Left cardiac atrium (tissue), 4 donors: ENCODE results near the gene MTA1. TPM values are rescaled to one million over a fixed set of nuclear protein-coding genes. Genes with fewer than 3 reads are reported as not detected.

Source experiments
- ATAC-seq, 2 donors: fragments of 200-7000 bp; cut with Tn5 transposase; one replicate each; pipeline ENCODE4 v1.9.1; 2020; ENCODE audit warnings: mild to moderate bottlenecking in 2 of 2, moderate library complexity in 2 of 2
- DNase-seq: peaks from one replicate; pipeline ENCODE4 v3.0.0-alpha.2; 2020
- intact Hi-C, 2 donors: fragments of 100-400 bp; cut with DNase I; formaldehyde crosslinking; loops; one replicate each; pipeline versions ENCODE4 v1.14.1 to v1.15.1; 2022 to 2023
- long read RNA-seq: library from polyadenylated mRNA; unstranded; transcript quantifications from one replicate; pipeline ENCODE4 v2.0.0, GENCODE V29; 2021
- total RNA-seq, 2 donors: library from RNA; stranded (reverse); fragmentation: NEBNext Ultra II Directional; extraction: Animal tissue kit (Norgen Biotek cat#: 25700); gene quantifications; one replicate each; pipeline ENCODE4 v1.2.1, GENCODE V29; 2021
- donor health status: DM: no; HTN: yes; CAD: no.
- donor health status: DM: no; HTN: yes; CAD: no; lungs with severe emphysema.
- donor health status: DM: yes; HTN: yes; CAD: no.
- donor health status: Dilated cardiomyopathy.

Gene MTA1
- 100 to 1,000 TPM in 1 of 2 donors, 10 to 100 TPM in 1; 99.5 to 115 TPM for total RNA-seq
- long read RNA-seq, partial matches to known transcripts = 2 of 16 reads
- long read RNA-seq, other reads (novel, unspliced or antisense) = 7 of 16 reads

DNA sequence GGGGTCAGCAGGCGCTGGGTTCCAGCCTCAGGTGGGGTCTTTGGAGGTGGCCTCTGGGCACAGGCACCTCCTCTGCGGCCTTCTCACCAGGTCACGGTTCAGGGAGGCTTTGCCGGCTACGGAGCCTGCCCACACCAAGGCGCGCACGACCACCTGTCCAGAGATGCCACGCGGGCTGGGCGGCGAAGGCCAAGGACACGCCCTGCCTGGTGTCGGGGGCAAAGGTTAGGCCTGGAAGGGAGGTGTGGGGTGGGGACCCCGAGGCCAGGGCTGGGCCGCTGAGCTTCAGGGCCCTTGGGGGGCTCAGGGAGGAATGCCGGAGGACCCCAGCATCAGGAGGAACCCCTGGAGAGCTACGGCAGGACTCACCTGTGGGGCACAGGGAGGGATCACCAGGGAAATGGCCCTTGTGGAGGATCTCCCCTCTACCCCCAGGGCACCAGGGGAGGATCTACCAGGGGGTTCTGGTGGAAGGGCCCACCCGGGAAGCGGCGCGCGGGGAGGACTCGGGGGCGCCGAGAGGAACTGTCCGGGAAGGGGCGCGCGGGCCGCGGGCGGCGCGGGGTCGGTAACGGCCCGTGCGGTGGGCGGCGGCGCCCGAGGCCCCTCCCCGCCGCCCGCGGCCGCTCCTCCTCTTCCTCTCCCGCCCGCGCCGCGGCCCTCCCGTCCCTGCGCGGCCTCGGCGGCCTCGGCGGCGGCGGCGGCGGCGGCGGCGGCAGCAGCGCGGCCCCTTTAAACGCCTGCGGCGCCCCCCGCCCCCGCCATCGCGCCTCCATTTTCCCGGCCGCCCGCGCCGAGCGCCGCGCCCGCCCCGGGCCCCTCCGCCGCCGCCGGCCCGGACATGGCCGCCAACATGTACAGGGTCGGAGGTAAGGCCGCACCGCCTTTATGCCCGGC is at the start of gene MTA1:
Gene MTA1, plus strand, starts transcription at position 633 of the 897 bp plus-strand sequence. Its CDS starts 209 bp downstream, at position 842.
- DNase-seq (peak; percentile 46), ATAC-seq (peak; percentile 51 to 53)
- intact Hi-C loops = no loop called here

DNA sequence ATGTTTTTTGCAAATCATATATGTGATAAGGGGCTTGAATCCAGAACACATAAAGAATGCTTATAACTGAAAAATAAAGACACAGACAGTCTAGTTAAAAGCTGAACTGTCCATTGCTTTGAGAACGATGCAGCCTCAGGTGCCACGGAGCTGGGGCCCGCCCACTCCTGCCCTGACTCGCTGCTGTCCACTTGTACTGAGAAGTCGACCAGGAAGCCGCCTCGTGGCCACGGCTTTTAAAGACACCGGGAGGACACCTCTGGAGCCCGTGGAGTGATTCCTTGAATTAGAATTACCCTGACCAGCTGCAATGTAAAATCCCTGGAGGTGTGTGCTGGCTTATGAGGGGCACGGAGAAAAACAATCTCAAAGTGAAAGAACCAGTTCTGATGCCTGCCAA is 45.2 kb upstream of the MTA1 start:
- no peak for DNase-seq
- no peak for ATAC-seq
- intact Hi-C loops = loop anchor here (5.0 to 10.0 kb wide), 2 partner anchors 73 to 160 kb away; no protein-coding TSS in a partner anchor

DNA sequence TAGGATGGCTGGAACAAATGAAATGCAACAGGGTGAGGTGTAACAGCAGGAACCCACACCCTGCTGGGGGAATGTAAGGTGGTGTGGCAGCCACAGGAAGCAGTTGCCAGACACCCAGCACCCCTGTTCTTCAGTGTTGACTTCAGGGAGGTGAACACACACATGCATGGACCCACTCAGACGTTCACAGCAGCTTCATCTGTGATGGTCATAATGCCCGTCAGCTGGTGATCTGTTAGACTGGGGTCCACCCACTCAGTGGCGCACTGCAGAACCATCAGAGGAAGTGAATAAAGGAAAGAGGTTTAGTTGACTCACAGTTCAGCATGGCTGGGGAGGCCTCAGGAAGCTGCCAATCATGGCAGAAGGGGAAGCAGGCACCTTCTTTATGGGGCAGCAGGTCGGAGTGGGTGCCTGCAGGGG is 44.0 kb upstream of the MTA1 start:
- DNase-seq (no peak), ATAC-seq (no peak)
- intact Hi-C loops = loop anchor here in 1 of 2 donors (10.0 kb wide), 1 partner anchor 159 kb away; no protein-coding TSS in a partner anchor

DNA sequence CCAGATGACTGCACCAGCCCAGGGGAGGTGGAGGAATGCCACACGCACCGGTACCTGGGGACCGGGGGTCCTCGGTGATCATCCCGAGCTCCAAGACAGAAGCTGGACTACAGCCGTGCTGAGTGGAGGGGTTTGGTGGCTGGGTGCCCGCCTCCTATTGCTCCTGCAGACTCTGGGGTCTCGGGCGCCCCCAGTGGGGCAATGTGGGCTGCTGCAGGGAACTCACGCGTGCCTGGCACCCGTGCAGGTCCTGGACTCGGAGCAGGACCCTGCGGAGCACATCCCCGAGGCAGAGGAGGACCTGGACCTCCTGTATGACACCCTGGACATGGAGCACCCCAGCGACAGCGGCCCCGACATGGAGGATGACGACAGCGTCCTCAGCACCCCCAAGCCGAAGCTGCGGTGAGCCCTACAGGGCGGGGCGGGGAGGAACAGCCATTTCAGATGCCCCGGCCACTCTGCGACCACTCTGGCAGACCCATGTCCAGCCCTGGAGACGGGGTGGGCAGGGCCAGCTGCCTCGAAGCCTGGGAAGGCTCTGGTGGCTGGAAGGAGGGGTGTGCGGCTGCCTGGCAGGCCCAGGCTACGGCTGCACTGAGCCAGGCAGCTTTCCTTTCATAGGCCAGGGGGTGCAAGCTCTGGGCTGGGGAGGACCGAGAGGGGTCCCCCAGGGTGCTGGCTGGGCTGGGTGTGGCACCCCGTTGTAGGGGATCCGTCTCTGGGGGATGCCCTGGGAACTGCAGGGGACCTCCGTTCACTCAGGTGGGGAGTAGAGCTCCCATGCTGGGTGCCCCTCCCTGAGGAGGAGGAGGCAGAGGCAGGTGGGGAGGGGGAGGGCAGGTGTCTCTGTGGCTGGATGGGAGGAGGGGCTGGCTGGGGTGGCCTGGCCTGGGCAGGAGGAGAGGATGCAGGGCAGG is 42.8 kb upstream of the MTA1 start:
- intact Hi-C loops = loop anchor here in 1 of 2 donors (10.0 kb wide), 1 partner anchor 158 kb away; no protein-coding TSS in a partner anchor
- no peak for DNase-seq
- no peak for ATAC-seq

DNA sequence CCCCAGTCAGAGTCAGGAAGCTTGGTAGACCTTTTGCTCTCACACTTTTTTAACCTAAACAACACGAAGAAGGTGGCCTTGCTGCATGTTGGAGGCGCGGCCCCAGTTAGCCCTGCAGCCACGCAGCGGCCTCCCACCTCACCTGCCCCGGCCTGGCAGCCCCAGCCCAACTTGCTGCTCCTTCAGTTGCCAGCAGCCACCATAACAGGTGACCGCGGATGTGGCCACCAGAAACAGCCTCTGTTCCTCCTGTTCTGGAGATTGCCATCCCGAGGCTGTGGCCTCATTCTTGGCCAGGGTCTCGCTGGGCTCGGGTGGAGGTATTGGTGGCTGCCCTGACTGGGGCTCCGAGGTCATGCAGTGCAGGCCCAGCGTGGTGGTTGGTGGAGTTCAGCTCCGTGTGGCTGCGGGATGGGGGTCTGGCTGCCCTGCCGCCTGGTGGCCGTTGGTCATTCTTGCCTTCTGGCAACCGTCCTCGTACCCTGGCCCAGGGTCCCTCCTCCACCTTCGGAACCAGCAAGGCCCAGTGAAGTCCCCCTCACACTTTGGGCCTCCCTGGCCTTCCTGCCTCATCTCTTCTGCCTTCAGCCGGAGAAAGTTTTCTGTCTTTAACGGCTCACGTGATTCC is 42.0 kb upstream of the MTA1 start:
- DNase-seq (no peak), ATAC-seq (no peak)
- intact Hi-C loops = loop anchor here in 1 of 2 donors (10.0 kb wide), 1 partner anchor 157 kb away; no protein-coding TSS in a partner anchor

DNA sequence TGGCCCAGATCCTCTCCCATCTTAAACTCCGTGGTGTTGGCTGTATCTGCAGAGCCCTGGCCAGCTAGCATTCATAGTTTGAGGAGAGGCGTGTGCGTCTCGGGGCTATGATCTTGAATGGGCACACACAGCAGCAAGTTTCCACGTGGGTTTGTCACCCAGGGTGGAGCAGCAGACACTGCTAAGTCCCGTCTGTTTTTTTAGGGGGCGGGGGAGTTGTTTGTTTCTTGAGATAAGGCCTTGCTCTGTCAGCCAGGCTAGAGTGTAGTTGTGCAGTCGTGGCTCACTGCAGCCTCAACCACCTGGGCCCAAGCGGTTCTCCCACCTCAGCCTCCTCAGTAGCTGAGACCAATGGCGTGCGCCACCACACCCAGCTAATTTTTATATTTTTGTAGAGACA is 41.4 kb upstream of the MTA1 start:
- no peak for DNase-seq
- no peak for ATAC-seq
- intact Hi-C loops = loop anchor here in 1 of 2 donors (10.0 kb wide), 1 partner anchor 157 kb away; no protein-coding TSS in a partner anchor

DNA sequence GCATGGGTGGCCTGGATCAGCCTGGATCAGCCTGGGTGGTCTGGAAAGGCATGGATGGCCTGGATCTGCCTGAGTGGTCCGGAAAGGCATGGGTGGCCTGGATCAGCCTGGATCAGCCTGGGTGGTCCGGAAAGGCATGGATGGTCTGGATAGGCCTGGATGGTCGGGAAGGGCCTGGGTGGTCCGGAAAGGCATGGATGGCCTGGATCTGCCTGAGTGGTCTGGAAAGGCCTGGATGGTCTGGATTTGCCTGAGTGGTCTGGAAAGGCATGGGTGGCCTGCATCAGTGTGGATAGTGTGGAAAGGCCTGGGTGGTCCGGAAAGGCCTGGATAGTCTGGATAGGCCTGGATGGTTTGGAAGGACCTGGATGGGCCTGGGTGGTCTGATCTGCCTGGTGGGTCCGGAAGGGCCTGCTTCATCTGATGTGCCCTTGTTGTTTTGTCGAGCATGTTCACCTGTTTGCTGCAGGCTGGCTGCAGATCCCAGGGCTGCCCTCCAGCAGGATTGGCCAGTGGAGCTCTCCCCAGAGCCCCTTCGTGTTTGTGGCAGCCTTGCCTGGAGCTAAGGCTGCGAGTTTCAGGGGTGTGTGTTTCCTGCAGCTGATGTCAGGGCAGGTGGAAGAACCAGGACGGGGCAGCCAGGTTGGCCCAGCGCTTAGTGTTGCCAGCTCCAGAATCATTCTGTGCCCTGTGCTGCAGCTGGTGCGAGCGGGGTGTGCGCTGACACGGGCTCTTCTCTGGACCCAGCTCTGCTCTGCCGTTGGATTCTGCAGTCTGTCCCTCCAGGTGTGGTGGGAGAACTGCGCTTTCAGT is 40.5 kb upstream of the MTA1 start:
- ATAC-seq = no peak
- intact Hi-C loops = loop anchor here in 1 of 2 donors (10.0 kb wide), 1 partner anchor 156 kb away; no protein-coding TSS in a partner anchor
- DNase-seq = no peak

DNA sequence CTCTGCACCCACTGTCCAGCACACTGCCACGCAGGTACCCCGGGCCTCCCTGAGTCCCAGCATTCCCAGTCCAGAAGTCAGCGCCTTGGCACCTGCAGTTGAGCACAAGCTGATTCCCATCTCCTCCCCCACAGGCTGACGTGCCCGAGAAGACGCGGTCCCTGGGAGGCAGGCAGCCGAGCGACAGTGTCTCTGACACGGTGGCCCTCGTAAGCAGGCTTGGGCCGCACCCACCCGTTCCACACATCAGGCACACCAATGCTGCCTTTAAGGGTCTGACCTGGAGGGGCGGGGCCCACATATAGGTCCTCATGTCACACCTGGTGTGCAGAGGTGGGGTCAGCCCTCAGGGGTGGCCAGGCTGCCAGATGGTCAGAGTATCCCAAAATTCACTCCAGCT is 39.7 kb upstream of the MTA1 start:
- ATAC-seq (no peak), DNase-seq (no peak)
- intact Hi-C loops = loop anchor here in 1 of 2 donors (10.0 kb wide), 2 partner anchors 55 to 155 kb away; no protein-coding TSS in a partner anchor

DNA sequence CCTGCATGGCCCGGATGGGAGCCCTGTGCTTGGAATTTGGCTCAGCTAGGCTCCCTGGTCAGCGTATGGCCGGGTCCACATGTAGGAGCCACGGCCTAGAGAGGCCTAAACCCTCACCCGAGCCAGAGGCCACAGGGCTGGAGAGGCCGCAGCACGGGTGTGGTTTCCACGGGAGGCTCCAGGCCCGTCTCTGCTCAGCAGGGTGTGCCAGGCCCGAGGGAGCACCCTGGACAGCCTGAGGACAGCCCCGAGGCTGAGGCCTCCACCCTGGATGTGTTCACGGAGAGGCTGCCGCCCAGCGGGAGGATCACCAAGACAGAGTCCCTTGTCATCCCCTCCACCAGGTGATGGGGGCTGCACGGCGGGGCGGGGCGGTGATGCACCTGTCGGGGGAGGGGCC is 38.9 kb upstream of the MTA1 start:
- intact Hi-C loops = loop anchor here in 1 of 2 donors (10.0 kb wide), 1 partner anchor 54 kb away; no protein-coding TSS in a partner anchor
- no peak for ATAC-seq
- DNase-seq = peak; percentile 14

DNA sequence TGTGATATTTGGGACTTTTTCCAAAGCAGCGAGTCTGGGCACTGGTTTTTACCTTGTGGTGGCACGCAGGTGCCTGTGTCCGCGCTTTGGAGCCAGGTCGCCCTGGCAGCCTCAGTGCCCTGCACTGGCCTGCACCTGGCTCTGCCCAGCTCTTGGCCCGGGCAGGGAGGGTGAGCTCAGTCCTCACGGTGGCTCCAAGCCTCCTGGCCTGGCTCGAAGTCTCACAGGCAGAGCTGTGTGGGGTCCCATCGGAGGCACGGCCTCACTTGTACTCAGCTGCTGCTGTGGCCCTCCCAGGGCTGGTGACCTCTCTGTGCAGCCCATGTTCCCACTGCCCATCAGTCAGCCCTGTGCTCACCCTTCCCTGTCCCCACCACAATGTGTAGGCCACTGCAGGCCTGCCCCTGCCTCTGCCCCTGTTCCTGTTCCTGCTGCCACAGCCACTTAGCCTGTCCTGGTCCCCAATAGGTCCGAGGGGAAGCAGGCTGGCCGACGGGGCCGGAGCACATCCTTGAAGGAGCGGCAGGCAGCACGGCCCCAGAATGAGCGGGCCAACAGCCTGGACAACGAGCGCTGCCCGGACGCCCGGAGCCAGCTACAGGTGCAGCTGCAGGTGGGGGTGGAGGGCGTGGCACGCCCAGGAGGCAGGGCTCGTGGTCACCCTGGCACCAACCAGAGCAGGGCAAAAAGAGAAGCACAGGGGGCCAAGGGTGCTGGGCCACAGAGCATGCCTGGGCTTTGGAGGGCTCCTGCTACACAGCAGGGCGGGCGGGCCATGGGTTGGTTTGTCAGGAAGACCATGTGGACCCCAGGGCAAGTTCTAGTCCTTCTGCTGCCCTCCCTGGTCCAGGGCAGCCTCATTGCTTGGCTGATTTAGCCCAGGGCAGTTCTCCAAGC is 37.9 kb upstream of the MTA1 start:
- DNase-seq = no peak
- intact Hi-C loops = loop anchor here in 1 of 2 donors (10.0 kb wide), 1 partner anchor 53 kb away; no protein-coding TSS in a partner anchor
- no peak for ATAC-seq

DNA sequence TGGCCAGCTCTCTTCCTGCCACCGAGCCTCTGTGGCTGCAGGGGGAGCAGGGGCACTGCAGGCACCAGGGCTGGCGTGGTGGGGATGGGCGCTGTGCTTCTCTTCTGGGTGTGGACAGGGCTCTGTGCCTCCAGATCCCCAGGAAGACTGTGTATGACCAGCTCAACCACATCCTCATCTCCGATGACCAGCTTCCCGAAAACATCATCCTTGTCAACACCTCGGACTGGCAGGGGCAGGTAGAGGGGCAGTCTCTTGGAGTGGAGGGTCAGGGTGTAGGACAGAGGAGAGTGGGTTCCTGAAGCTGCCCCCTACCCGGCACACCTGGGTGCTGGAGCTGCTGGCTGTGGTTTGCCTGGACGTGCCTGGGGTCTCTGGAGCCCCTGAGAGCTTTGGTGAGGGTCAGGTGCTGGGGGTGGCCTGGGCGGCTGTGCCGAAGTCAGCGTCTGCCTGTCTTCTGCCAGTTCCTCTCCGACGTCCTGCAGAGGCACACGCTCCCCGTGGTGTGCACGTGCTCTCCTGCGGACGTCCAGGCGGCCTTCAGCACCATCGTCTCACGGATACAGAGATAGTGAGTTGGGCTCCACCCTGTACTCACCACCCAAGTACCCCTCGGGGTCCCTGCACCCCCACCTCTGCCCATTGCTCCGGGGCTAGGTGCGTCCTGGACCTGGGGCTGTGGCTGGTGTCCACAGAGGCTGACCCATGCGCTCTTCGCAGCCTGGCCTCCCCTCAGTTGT is 37.1 kb upstream of the MTA1 start:
- intact Hi-C loops = loop anchor here in 1 of 2 donors (10.0 kb wide), 1 partner anchor 52 kb away; no protein-coding TSS in a partner anchor
- DNase-seq = no peak
- no peak for ATAC-seq

DNA sequence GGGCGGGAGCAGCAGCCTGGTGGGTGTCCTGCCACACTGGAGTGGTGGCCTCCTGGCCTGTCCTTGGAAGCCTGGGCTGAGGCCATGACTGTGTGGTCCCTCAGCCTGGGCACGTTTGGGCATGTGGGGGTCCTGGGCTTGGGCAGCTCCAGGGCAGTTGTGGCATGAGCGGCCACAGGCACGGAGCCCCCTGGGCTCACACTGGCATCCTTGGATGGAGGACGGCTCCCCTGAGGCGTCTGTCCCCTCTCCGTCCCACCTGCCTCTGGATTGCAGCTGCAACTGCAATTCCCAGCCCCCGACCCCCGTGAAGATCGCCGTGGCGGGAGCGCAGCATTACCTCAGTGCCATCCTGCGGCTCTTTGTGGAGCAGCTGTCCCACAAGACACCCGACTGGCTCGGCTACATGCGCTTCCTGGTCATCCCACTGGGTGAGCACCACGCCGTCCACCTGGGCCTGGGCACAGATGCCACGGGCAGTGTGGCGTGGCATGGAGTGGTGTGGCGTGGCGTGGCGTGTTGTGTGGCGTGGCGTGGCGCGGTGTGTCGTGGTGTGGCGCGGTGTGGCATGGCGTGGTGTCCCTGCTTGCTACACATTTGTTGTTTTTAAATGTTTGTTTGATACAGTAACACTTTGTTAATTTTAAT is 36.4 kb upstream of the MTA1 start:
- intact Hi-C loops = loop anchor here in 1 of 2 donors (10.0 kb wide), 1 partner anchor 52 kb away; no protein-coding TSS in a partner anchor
- DNase-seq (peak; percentile 19), ATAC-seq (no peak)

DNA sequence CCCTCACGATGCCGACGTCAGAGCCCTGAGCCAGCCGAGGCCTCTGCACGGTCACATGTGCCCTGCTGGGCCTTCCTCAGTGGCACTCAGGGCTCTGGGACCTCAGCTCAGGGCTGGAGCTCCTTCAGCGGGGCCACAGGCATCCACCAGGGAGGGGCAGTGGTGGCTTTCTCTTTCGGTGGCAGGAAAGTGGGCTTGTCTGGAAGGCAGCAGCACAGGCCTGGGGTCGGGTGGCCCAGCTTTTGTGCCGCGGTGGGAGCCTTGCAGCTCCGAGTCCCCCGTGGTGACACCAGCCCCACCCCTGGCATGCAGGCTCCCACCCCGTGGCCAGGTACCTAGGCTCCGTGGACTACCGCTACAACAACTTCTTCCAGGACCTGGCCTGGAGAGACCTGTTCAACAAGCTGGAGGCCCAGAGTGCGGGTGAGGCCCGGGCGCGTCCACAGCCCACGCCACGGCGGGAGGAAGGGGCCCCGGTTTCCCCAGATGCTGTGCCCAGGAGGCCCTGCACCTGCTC is 35.5 kb upstream of the MTA1 start:
- no peak for DNase-seq
- intact Hi-C loops = loop anchor here in 1 of 2 donors (10.0 kb wide), 1 partner anchor 51 kb away; no protein-coding TSS in a partner anchor
- ATAC-seq = no peak

DNA sequence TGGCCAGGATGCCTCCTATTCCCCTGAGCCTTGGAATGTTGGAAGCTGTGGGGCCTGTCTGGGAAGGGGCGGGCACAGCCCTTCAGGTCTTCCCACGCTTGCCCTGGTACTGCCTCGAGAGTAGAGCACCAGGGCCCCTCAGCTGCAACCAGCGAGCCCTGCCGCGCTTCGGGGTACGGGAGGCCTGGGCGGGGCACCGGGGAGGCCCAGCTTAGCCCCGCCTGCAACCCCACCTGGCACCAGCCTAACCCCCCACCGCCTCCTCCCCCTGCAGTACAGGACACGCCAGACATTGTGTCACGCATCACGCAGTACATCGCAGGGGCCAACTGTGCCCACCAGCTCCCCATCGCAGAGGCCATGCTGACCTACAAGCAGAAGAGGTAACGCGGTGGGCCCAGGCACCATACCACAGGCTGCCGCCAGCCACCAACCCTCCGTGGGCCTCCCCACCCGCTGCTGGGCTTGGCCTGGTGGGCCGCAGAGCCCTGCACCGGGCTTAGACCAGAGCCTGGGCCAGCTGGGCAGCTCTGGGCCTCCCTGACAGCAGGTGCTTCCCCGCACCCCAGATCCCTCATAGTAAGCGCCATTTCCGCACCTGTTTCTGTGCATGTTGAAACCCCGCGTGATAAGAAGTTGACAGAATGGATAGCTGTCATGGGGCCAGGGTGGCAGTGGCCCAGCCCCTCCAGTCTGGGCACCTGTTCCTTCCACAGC is 34.9 kb upstream of the MTA1 start:
- ATAC-seq = no peak
- DNase-seq = peak; percentile 15
- intact Hi-C loops = loop anchor here in 1 of 2 donors (10.0 kb wide), 1 partner anchor 50 kb away; no protein-coding TSS in a partner anchor
